BLaER1 treated with 17β-estradiol and CSF1 and Interleukin-3, amounts not matched to agents 10 nM and 100 nM (cell line): Measurements from ENCODE around the gene UBAP1.
"Not testable (repeated sequence)": the region's sequence is repeated elsewhere in the genome, so short reads cannot be mapped to it uniquely, and the experiment has no call there.

Experiments
- H3K27ac ChIP-seq, 11 experiments: shearing (Covaris generic); formaldehyde crosslinking; 2 replicates each; pipeline ENCODE4 v1.8.1; 2022
- H3K27me3 ChIP-seq, 11 experiments: shearing (Covaris generic); formaldehyde crosslinking; 2 replicates each; pipeline ENCODE4 v1.8.1; 2022
- H3K36me3 ChIP-seq, 11 experiments: shearing (Covaris generic); formaldehyde crosslinking; 2 replicates each; pipeline ENCODE4 v1.8.1; 2022
- H3K4me1 ChIP-seq, 10 experiments: shearing (Covaris generic); formaldehyde crosslinking; 2 replicates each; pipeline ENCODE4 v1.8.1; 2022
- H3K4me2 ChIP-seq, 11 experiments: shearing (Covaris generic); formaldehyde crosslinking; 2 replicates each; pipeline ENCODE4 v1.8.1; 2022
- H3K4me3 ChIP-seq, 10 experiments: shearing (Covaris generic); formaldehyde crosslinking; 2 replicates each; pipeline ENCODE4 v1.8.1; 2022
- H3K9ac ChIP-seq, 11 experiments: shearing (Covaris generic); formaldehyde crosslinking; 2 replicates each; pipeline ENCODE4 v1.8.1; 2022
- H3K9me3 ChIP-seq, 11 experiments: shearing (Covaris generic); formaldehyde crosslinking; replicated peaks in 1 of 11; 2 replicates each; pipeline ENCODE4 v1.8.1; 2022
- H4K20me1 ChIP-seq, 11 experiments: shearing (Covaris generic); formaldehyde crosslinking; 2 replicates each; pipeline ENCODE4 v1.8.1; 2022
- Cebpa-rat ChIP-seq, 11 experiments: shearing (Covaris generic); IDR thresholded peaks; 2 replicates each; pipeline ENCODE4 v1.8.1; 2022

The UBAP1 gene

DNA sequence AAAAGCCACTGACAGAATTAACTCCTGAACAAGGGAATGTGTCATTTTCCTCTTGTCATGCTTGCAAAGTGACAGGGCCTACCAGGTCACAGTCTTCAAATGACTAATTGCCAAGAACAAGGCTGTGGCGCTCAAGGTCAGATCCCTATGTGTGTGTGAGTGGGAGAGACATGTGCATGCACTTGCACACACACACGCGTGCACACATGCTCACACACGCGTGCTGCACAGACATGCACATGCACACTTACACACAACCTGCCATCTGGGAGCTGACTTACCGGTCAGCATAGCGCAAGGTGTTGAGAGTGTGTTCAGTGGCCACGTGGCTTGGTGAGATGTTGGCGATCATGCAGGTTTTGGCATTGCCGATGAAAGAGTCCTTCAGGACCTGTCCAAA, 80.5 kb downstream of the UBAP1 start:
- peaks cover 13 to 49% (median 36%) of the 10 kb centered on the region in 11 experiments for H3K36me3 ChIP-seq
- peak overlapping the region in 8 of 11 experiments; percentile 76 to 99 (median 87); a peak in 15 of 22 replicates for H3K4me2 ChIP-seq
- no peak for TF ChIP-seq Cebpa-rat (IDR thresholded peaks at IDR 0.05)

GRCh38 chr9:34262971-34263370, 84.1 kb downstream of the UBAP1 start:
- Histone ChIP-seq H3K27me3 (no peaks in the 10 kb centered on the region), H3K36me3 (peaks cover 4 to 54% (median 28%) of the 10 kb centered on the region in 11 experiments; a peak in 18 of 22 replicates), H4K20me1 (0 out of 22 replicates have a peak, but pooled peaks cover 0 to 10% (median 0%) of the 10 kb centered on the region in 11 experiments), H3K27ac (peak overlapping the region in 6 of 11 experiments; percentile 5 to 41 (median 28); a peak in 8 of 22 replicates), H3K4me1 (peaks cover 9 to 53% (median 42%) of the 10 kb centered on the region in 10 experiments), H3K4me2 (peak overlapping the region; percentile 21 to 60 (median 38); a peak in 20 of 22 replicates), H3K9ac (no peak overlapping the region), H3K9me3 (no peaks in the 10 kb centered on the region), H3K4me3 (no peak overlapping the region)
- no peak for TF ChIP-seq Cebpa-rat (IDR thresholded peaks at IDR 0.05)

More for the DNA sequence above, 80.5 kb downstream of the UBAP1 start:
- Histone ChIP-seq H3K9me3 (no peaks in the 10 kb centered on the region), H3K27ac (0 out of 22 replicates have a peak overlapping the region, but pooled peaks of 1 of the 11 experiments have one; percentile 74), H4K20me1 (peaks cover 0 to 44% (median 21%) of the 10 kb centered on the region in 11 experiments; a peak in 14 of 22 replicates), H3K4me1 (peaks cover 35 to 85% (median 76%) of the 10 kb centered on the region in 10 experiments), H3K27me3 (no peaks in the 10 kb centered on the region), H3K4me3 (no peak overlapping the region), H3K9ac (no peak overlapping the region; a peak in 1 of 22 replicates)

DNA sequence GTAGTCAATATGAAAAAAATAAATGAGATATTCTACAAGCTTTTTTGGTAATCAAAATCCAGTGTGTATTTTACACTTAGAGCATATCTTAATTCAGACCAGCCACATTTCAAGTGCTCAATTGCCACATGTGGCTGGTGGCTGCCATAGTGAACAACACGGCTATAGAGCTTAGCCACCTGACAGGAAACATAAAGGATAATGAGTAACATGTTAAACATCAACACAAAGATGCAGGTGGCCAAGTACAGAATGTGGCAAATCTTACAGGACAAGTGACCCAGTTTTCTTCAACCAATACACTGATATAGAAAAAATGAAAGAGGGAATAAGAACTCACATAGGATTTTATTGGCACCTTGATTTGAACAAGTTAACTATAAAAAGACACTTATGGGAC, 88.8 kb downstream of the UBAP1 start:
- Histone ChIP-seq H3K27me3 (no peaks in the 10 kb centered on the region), H3K4me1 (peaks cover 9 to 21% (median 13%) of the 10 kb centered on the region in 10 experiments), H3K9me3 (no peaks in the 10 kb centered on the region), H3K4me2 (peak overlapping the region in 3 of 11 experiments; percentile 8 to 16 (median 10); a peak in 1 of 22 replicates), H3K36me3 (peaks cover 0 to 65% (median 33%) of the 10 kb centered on the region in 11 experiments; a peak in 17 of 22 replicates), H3K4me3 (no peak overlapping the region), H3K27ac (no peak overlapping the region), H4K20me1 (no peaks in the 10 kb centered on the region), H3K9ac (no peak overlapping the region)
- TF ChIP-seq Cebpa-rat (IDR thresholded peaks at IDR 0.05), result no peak

DNA sequence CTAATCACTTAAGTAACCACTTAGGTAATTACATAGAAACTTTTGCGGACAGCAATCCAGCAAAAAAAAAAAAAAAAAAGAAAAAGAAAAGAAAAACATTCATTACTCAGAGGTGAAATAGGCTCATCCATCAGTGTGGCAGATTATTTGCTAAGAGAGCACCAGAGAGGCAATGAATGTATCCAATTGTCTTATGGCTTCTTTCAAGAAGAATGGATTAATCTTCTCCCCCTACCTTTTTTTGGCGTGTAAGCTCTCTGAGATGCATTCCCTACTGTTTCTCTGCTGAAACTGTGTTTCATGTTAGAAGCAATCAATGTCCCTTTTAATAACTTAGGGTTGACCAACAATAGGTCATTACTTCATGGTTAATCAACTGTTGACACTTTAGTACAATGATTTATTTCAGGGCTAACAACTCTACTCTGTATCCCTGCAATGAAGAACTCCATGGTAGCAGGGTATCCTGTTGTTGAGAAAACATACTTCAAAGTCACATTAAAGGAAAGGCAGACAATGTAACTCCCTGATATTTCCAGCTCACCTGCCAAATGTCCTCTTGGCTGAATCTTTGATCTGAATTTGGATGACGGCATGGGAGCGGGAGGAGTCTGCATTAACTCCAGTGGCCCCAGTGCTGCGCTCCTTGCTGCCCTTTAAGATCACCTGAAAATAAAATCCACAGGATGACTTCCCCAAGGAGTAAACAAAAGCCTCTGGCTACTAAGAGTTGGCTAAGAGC, 92.6 kb downstream of the UBAP1 start:
- Histone ChIP-seq H3K4me3 (no peak overlapping the region), H3K27ac (no peak overlapping the region), H3K9me3 (no peaks in the 10 kb centered on the region), H3K36me3 (peaks cover 0 to 41% (median 25%) of the 10 kb centered on the region in 11 experiments; a peak in 15 of 22 replicates), H3K4me1 (peaks cover 0 to 9% (median 0%) of the 10 kb centered on the region in 10 experiments; a peak in 4 of 20 replicates), H3K9ac (no peak overlapping the region), H4K20me1 (no peaks in the 10 kb centered on the region; a peak in 1 of 22 replicates), H3K4me2 (no peak overlapping the region), H3K27me3 (no peaks in the 10 kb centered on the region)
- TF ChIP-seq Cebpa-rat (IDR thresholded peaks at IDR 0.05), result no peak

GRCh38 chr9:34272101-34272541, 93.3 kb downstream of the UBAP1 start:
- Histone ChIP-seq H4K20me1 (no peaks in the 10 kb centered on the region; a peak in 1 of 22 replicates), H3K9me3 (no peaks in the 10 kb centered on the region), H3K4me3 (no peak overlapping the region), H3K4me1 (peaks cover 0 to 15% (median 5%) of the 10 kb centered on the region in 10 experiments; a peak in 15 of 20 replicates), H3K4me2 (no peak overlapping the region), H3K36me3 (peaks cover 0 to 41% (median 24%) of the 10 kb centered on the region in 11 experiments; a peak in 15 of 22 replicates), H3K9ac (no peak overlapping the region), H3K27me3 (no peaks in the 10 kb centered on the region), H3K27ac (no peak overlapping the region)
- TF ChIP-seq Cebpa-rat (IDR thresholded peaks at IDR 0.05), result no peak

DNA sequence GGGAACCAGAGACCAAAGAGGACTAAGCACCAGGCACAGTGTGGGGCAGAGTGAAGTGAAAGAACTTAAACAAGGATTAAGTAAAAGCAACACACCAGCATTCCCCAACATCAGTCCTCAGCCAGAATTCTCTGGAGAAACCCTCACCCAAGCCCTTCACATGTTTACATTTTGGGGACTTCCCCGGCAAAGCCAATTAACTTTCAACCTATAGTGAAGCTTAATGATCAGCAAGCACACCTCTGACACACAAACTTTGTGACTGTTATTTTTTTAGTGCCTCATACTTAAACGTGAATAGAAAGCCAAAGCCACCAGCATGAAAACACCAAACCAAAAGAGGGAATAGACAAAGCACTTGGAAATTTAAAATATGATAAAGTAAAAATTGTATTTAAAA, 94.7 kb downstream of the UBAP1 start:
- not testable (repeated sequence) for H3K9me3 ChIP-seq, H4K20me1 ChIP-seq, H3K4me3 ChIP-seq, H3K9ac ChIP-seq, H3K4me2 ChIP-seq, H3K27me3 ChIP-seq, H3K27ac ChIP-seq
- peaks cover 0 to 39% (median 18%) of the 10 kb centered on the region in 11 experiments; a peak in 15 of 22 replicates for H3K36me3 ChIP-seq
- peaks cover 6 to 22% (median 18%) of the 10 kb centered on the region in 10 experiments; a peak in 19 of 20 replicates for H3K4me1 ChIP-seq

- no peak overlapping the region for H3K4me2 ChIP-seq
- peaks cover 10 to 26% (median 22%) of the 10 kb centered on the region in 10 experiments; a peak in 19 of 20 replicates for H3K4me1 ChIP-seq
- H3K36me3 ChIP-seq, result peaks cover 0 to 43% (median 18%) of the 10 kb centered on the region in 11 experiments; a peak in 14 of 22 replicates
- no peaks in the 10 kb centered on the region for H3K9me3 ChIP-seq
- no peaks in the 10 kb centered on the region; a peak in 1 of 22 replicates for H4K20me1 ChIP-seq
- H3K9ac ChIP-seq, result no peak overlapping the region
- no peak overlapping the region for H3K27ac ChIP-seq
- H3K4me3 ChIP-seq, result no peak overlapping the region
- TF ChIP-seq Cebpa-rat (IDR thresholded peaks at IDR 0.05), result no peak
- H3K27me3 ChIP-seq, result no peaks in the 10 kb centered on the region
Observed at GRCh38 chr9:34275811-34276210, 97.0 kb downstream of the UBAP1 start.

DNA sequence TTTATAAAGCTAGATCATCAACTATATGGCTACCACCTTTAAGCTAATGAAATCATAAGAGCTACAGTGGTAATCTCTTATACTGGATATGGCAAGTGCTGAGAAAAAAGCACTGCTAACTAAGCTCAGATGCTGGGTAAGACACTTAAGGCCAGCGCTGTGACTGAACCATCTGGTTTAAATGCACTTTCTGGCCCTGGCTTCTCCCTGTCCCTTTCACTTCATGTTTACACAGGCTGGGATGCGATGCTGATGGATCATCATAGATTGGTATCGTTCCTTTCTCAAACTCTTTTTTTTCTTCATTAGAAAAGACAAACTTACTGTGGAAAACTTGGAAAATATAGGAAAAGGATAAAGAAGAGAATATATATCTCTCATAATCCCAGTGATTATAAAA, 97.9 kb downstream of the UBAP1 start:
- Histone ChIP-seq H3K9me3 (no peaks in the 10 kb centered on the region), H3K9ac (no peak overlapping the region), H3K36me3 (peaks cover 0 to 39% (median 12%) of the 10 kb centered on the region in 11 experiments; a peak in 13 of 22 replicates), H3K4me1 (peaks cover 10 to 26% (median 22%) of the 10 kb centered on the region in 10 experiments; a peak in 19 of 20 replicates), H3K4me2 (peak overlapping the region in 5 of 11 experiments; percentile 1 to 61 (median 33); a peak in 4 of 22 replicates), H4K20me1 (no peaks in the 10 kb centered on the region; a peak in 1 of 22 replicates), H3K4me3 (no peak overlapping the region), H3K27ac (no peak overlapping the region), H3K27me3 (no peaks in the 10 kb centered on the region)
- TF ChIP-seq Cebpa-rat (IDR thresholded peaks at IDR 0.05), result no peak

DNA sequence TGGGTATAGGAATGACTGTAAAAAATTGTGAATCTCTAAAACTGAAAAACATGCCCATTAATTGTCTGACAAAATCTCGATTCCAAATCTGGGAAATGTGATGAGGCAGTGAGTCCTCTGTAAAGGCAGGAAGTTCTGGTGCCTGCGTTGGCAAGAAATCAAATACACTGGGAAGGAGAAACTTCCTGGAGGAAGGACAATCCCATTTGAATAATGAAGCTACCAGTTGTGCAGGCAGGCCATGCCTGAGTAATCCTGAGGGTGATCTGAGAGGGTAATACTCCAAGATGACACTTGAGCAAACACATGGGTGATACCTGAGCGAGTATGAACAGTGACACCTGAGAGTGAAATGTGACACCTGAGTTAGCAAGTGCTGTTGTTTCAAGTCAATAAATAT, 100.6 kb downstream of the UBAP1 start:
- H3K9ac ChIP-seq, result no peak overlapping the region

More for the DNA sequence above, 100.6 kb downstream of the UBAP1 start:
- no peaks in the 10 kb centered on the region; a peak in 1 of 22 replicates for H4K20me1 ChIP-seq
- no peak overlapping the region for H3K27ac ChIP-seq
- H3K4me1 ChIP-seq, result peaks cover 10 to 26% (median 22%) of the 10 kb centered on the region in 10 experiments; a peak in 19 of 20 replicates
- H3K36me3 ChIP-seq, result peaks cover 0 to 53% (median 34%) of the 10 kb centered on the region in 11 experiments; a peak in 16 of 22 replicates
- no peak overlapping the region for H3K4me3 ChIP-seq
- H3K9me3 ChIP-seq, result no peaks in the 10 kb centered on the region
- TF ChIP-seq Cebpa-rat (IDR thresholded peaks at IDR 0.05), result no peak
- no peak overlapping the region for H3K4me2 ChIP-seq
- H3K27me3 ChIP-seq, result no peaks in the 10 kb centered on the region
